CD8-positive, alpha-beta memory T cell (primary cell): ENCODE results near the gene LPIN3. TPM values are rescaled to one million over a fixed set of nuclear protein-coding genes. Genes with fewer than 3 reads are reported as not detected.

Source experiments
- CTCF ChIA-PET: fragments of 350-600 bp; sonication (Branson Sonifier 250); formaldehyde crosslinking; loops from one replicate; lab custom pipeline; 2021; ENCODE audit warnings: antibody characterized with exemption; lab: Charles Lee
- POLR2A ChIA-PET: fragments of 350-600 bp; sonication (Branson Sonifier 250); formaldehyde crosslinking; loops from one replicate; lab custom pipeline; 2021; ENCODE audit warnings: antibody characterized with exemption; lab: Charles Lee
- DNase-seq, 5 donors: peaks; one replicate each; pipeline versions ENCODE4 v3.0.0 to v3.0.0-alpha.2; 2020 to 2022; ENCODE audit warnings: mixed read lengths in 1 of 5
- H3K27ac ChIP-seq: one replicate; pipeline ENCODE4 v1.7.0; 2013; ENCODE audit warnings: low read depth, mild to moderate bottlenecking, low read length, moderate library complexity
- H3K27me3 ChIP-seq: 2 replicates; pipeline ENCODE4 v1.7.0; 2013; ENCODE audit warnings: low read length, mild to moderate bottlenecking; ENCODE audit not compliant: insufficient read depth, poor library complexity, severe bottlenecking
- H3K36me3 ChIP-seq: 2 replicates; pipeline ENCODE4 v1.7.0; 2013; ENCODE audit warnings: mild to moderate bottlenecking, low read length, moderate library complexity; ENCODE audit not compliant: insufficient read depth
- H3K4me1 ChIP-seq: 2 replicates; pipeline ENCODE4 v1.7.0; 2013; ENCODE audit warnings: mild to moderate bottlenecking, low read length, moderate library complexity; ENCODE audit not compliant: insufficient read depth
- H3K4me3 ChIP-seq: 2 replicates; pipeline ENCODE4 v1.7.0; 2013; ENCODE audit warnings: mild to moderate bottlenecking, low read length
- H3K9me3 ChIP-seq: 2 replicates; pipeline ENCODE4 v1.7.0; 2013; ENCODE audit warnings: mild to moderate bottlenecking, low read length
- H3K27ac Mint-ChIP-seq, 8 donors: one replicate each; pipeline ENCODE4 v1.8.0; 2020 to 2021; ENCODE audit warnings: mixed read lengths in 8 of 8, mild to moderate bottlenecking in 6 of 8, inconsistent platforms in 3 of 8, moderate library complexity in 3 of 8
- H3K27me3 Mint-ChIP-seq, 2 donors: one replicate each; pipeline ENCODE4 v1.8.0; 2020 to 2021; ENCODE audit warnings: mixed read lengths in 2 of 2, mild to moderate bottlenecking in 1 of 2, moderate library complexity in 1 of 2
- H3K36me3 Mint-ChIP-seq, 3 donors: one replicate each; pipeline ENCODE4 v1.8.0; 2020 to 2021; ENCODE audit warnings: mixed read lengths in 3 of 3, inconsistent platforms in 1 of 3, mild to moderate bottlenecking in 1 of 3
- H3K4me1 Mint-ChIP-seq, 3 donors: one replicate each; pipeline ENCODE4 v1.8.0; 2020 to 2021; ENCODE audit warnings: mixed read lengths in 3 of 3, inconsistent platforms in 1 of 3, mild to moderate bottlenecking in 1 of 3
- H3K4me3 Mint-ChIP-seq, 7 donors: one replicate each; pipeline ENCODE4 v1.8.0; 2020 to 2021; ENCODE audit warnings: mixed read lengths in 7 of 7, mild to moderate bottlenecking in 6 of 7, moderate library complexity in 4 of 7, inconsistent platforms in 2 of 7
- H3K9me3 Mint-ChIP-seq, 5 donors: one replicate each; pipeline ENCODE4 v1.8.0; 2020 to 2022; ENCODE audit warnings: mixed read lengths in 5 of 5, mild to moderate bottlenecking in 3 of 5, moderate library complexity in 2 of 5, inconsistent platforms in 1 of 5
- polyA plus RNA-seq: library from polyadenylated mRNA; unstranded; fragments of 300-500 nt; fragmentation: Illumina TruSeq; gene quantifications from one replicate; pipeline ENCODE4 v1.2.3, GENCODE V29; 2021
- total RNA-seq, 2 experiments: library from RNA; stranded (reverse); gene quantifications; one replicate each; pipeline ENCODE4 v1.2.3, GENCODE V29; 2021

LPIN3 gene
- total and polyA plus RNA-seq, 3 experiments from 2014 or later = 0.46 to 0.53 TPM; not detected in 1

DNA sequence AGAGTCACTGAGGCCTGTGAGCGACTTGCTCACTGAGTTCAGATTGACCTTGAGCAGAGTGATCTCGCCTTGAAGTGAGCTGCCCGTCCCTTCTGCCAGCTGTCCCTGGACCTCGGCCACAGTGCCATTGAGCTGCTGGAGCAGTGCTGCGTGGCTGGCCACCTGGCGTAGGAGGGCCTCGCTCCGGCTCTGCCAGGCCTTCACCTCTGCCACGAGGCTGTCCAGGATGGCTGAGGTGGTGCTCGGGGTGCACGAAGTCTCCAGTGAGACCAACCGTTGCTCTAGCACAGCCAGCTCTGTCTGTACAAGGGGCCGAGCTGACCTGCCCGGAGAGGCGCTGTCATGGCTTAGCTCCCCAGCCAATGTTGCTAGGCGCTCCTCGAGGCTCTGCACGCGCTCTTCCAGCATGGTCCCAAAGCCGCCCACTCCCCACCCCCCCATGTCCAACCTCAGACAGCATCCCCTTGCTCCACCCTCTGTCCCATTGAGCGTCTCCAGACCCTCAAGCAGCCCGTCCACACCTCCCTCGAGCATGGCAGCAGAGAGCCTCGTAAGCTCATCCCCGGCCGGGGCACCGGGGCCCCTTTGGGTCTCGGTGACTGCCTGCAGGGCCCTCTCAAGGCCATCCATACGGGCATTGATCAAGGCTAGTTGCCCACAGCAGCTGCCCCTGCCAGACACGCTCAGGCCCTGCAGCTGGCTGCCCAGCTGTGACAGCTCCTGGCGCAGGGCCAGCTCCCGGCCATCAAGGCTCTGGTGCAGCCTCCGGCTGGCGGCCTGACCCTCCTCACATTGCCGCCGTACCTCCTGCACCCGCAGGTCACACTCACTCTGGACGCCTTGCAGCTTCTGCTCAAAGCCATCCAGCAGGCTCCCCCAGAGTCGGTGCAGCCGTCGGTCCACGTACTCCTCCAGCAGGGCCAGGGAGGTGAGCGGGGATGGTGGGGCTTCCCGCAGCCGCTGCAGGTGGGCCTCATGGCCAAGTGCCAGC lies 21.4 kb downstream of the LPIN3 start:
- Histone ChIP-seq H3K4me3 (no peak overlapping the region), H3K9me3 (no peaks in the 10 kb centered on the region), H3K4me1 (no peaks in the 10 kb centered on the region), H3K36me3 (no peaks in the 10 kb centered on the region), H3K27ac (no peak overlapping the region), H3K27me3 (no peaks in the 10 kb centered on the region)
- peaks cover 0 to under 1% (median 0%) of the 10 kb centered on the region in 3 donors for H3K4me1 Mint-ChIP-seq
- peaks cover 4 to 7% of the 10 kb centered on the region in 2 donors for H3K27me3 Mint-ChIP-seq
- no peak for DNase-seq
- no peaks in the 10 kb centered on the region for H3K9me3 Mint-ChIP-seq
- no peak overlapping the region for H3K4me3 Mint-ChIP-seq
- H3K27ac Mint-ChIP-seq = no peak overlapping the region
- CTCF ChIA-PET = no interaction called here
- POLR2A ChIA-PET = no interaction called here
- H3K36me3 Mint-ChIP-seq = peaks cover 0 to 2% (median 0%) of the 10 kb centered on the region in 3 donors

DNA sequence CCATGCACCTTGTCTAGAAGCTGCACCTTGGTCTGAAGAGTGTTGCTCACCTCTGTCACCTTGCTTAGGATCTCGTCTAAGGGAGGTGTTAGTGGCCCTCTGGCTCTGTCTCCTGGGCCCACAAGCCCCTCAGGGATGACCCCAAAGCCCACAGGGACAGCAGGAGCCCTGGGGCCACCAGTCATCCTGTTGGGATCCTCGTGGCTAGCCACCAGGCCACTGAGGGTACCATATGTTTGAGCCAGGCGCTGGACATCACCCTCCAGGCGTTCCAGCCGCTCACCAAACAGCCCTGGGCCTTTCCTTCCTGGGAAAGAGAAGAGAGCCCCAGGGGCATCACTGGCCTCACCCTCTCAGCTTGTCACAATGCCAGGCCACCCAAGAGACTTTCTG lies 22.1 kb downstream of the LPIN3 start:
- peaks cover 0 to 2% (median 0%) of the 10 kb centered on the region in 3 donors for H3K36me3 Mint-ChIP-seq
- CTCF ChIA-PET = no interaction called here

DNA sequence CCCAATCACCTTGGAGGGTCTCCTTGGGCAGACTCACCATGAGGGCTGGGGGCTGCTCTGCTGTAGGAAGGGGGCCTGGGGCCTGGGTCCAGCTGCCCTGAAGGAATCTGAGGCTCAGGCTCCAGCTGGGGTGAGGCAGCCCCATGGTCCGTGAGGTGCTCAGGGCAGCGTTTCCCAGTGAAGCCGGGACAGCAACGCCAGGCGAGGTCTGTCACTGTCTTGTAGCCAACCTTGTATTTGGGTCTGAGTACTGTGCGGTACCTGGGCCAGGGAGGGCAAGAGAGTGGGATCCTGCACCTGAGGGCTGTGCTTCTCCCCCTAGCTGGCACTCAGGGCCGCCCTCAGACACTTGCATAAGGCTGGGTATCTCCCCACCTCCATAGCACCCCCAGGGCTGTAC lies 23.0 kb downstream of the LPIN3 start:
- Histone ChIP-seq H3K4me1 (no peaks in the 10 kb centered on the region), H3K27ac (no peak overlapping the region), H3K27me3 (no peaks in the 10 kb centered on the region), H3K9me3 (no peaks in the 10 kb centered on the region), H3K36me3 (no peaks in the 10 kb centered on the region), H3K4me3 (no peak overlapping the region)
- Mint-ChIP-seq H3K4me1 (peaks cover 0 to 7% (median 5%) of the 10 kb centered on the region in 3 donors), H3K4me3 (no peak overlapping the region), H3K36me3 (peaks cover 0 to 2% (median 0%) of the 10 kb centered on the region in 3 donors), H3K9me3 (no peaks in the 10 kb centered on the region), H3K27ac (no peak overlapping the region), H3K27me3 (peaks cover 16 to 20% of the 10 kb centered on the region in 2 donors)
- ChIA-PET POLR2A (no interaction called here), CTCF (no interaction called here)
- DNase-seq = no peak

More for the DNA sequence above, 22.1 kb downstream of the LPIN3 start:
- no peaks in the 10 kb centered on the region for H3K4me1 ChIP-seq
- Mint-ChIP-seq H3K9me3 (no peaks in the 10 kb centered on the region), H3K27me3 (peaks cover 11 to 14% of the 10 kb centered on the region in 2 donors), H3K4me3 (no peak overlapping the region), H3K4me1 (peaks cover 0 to 7% (median 5%) of the 10 kb centered on the region in 3 donors), H3K27ac (no peak overlapping the region)
- no peaks in the 10 kb centered on the region for H3K9me3 ChIP-seq
- H3K27ac ChIP-seq = no peak overlapping the region
- no peaks in the 10 kb centered on the region for H3K27me3 ChIP-seq
- no peak for DNase-seq
- H3K36me3 ChIP-seq = no peaks in the 10 kb centered on the region
- no peak overlapping the region for H3K4me3 ChIP-seq
- POLR2A ChIA-PET = no interaction called here

DNA sequence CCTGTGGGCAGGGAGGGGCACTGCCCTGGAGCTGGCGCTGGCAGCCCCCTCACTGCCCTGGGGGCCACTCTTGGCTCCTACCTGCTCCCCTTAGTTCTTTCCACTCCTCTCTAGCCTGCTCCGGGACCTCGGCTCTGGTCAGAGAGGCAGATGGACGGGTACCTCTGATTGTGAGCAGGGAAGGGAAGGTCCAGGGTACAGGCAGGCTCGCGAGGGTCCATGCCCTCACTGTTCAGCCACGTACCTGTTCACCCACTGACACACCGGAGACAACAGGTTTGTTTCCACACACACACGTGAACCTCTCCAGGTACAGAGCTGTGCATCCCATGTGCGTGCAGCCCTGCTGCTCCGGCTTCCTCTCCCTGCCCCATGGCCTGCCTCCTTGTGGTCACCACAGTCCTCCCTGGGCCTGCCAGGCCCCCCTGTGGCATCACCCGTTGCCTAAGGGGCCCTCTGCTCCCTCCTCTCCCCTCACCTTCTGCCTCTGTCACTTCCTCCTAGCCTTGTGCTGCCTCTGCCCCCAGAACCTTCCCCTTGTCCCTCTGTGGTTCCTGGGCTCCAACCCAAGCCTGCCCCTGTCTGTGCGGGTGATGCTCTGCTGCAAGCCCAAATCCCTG lies 23.7 kb downstream of the LPIN3 start:
- Histone ChIP-seq H3K27ac (no peak overlapping the region), H3K36me3 (no peaks in the 10 kb centered on the region), H3K27me3 (no peaks in the 10 kb centered on the region), H3K4me1 (no peaks in the 10 kb centered on the region), H3K9me3 (no peaks in the 10 kb centered on the region), H3K4me3 (no peak overlapping the region)
- POLR2A ChIA-PET = no interaction called here
- no peak for DNase-seq
- Mint-ChIP-seq H3K4me1 (peaks cover 0 to 7% (median 5%) of the 10 kb centered on the region in 3 donors), H3K36me3 (peaks cover 0 to 2% (median 0%) of the 10 kb centered on the region in 3 donors), H3K27me3 (peaks cover 20 to 24% of the 10 kb centered on the region in 2 donors), H3K9me3 (no peaks in the 10 kb centered on the region), H3K4me3 (no peak overlapping the region), H3K27ac (no peak overlapping the region)
- CTCF ChIA-PET = no interaction called here

DNA sequence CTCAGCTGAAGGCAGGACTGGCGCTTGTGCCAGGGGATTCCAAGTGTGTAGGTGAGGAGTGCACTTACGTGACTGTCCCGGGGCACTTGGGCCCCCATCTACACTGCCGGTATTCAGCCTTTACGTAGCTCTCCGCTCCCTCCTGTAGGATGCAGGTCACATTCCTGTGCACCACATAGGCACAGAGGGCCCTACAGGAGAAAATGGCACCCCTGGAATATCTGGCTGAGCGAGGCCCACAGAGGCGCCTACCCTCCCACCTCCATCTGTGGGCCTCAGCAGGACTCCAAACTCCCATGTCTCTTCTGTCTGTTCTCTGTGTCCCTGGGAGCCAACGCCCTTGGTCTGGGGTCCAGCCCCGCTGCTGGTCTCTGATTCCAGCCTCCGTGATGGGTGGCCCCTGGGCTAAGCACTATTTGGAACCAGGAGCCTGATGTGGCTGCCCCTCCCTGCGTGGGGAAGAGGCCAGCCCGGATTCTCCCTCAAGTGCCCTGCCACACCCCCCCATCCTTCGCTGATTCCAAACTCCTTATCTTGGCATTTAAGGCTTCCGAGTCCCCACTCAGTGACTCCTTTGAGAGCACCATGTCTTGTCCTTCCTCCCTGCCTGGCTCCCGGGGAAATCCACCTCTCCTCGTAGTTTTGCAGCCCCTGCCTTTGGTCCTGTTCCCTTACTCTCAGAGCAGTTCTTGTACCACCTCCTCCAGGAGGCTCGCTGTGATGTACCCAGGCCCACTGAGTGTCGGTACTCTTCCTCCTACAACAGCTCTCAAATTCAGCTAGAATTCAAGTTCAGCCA lies 24.5 kb downstream of the LPIN3 start:
- Mint-ChIP-seq H3K27me3 (peaks cover 24 to 33% of the 10 kb centered on the region in 2 donors), H3K9me3 (no peaks in the 10 kb centered on the region), H3K36me3 (peaks cover 0 to 2% (median 0%) of the 10 kb centered on the region in 3 donors), H3K27ac (no peak overlapping the region), H3K4me1 (peaks cover 0 to 7% (median 5%) of the 10 kb centered on the region in 3 donors), H3K4me3 (peak overlapping the region in 1 of 7 donors; percentile 39)
- DNase-seq = no peak
- ChIA-PET POLR2A (no interaction called here), CTCF (interaction anchor here (0.9 kb wide), 1 partner anchor 26 kb away, joined by 3 read pairs; no protein-coding TSS in a partner anchor)
- no peak overlapping the region for H3K27ac ChIP-seq
- H3K9me3 ChIP-seq = no peaks in the 10 kb centered on the region
- H3K27me3 ChIP-seq = no peaks in the 10 kb centered on the region
- H3K4me1 ChIP-seq = no peaks in the 10 kb centered on the region
- H3K36me3 ChIP-seq = no peaks in the 10 kb centered on the region
- H3K4me3 ChIP-seq = no peak overlapping the region

DNA sequence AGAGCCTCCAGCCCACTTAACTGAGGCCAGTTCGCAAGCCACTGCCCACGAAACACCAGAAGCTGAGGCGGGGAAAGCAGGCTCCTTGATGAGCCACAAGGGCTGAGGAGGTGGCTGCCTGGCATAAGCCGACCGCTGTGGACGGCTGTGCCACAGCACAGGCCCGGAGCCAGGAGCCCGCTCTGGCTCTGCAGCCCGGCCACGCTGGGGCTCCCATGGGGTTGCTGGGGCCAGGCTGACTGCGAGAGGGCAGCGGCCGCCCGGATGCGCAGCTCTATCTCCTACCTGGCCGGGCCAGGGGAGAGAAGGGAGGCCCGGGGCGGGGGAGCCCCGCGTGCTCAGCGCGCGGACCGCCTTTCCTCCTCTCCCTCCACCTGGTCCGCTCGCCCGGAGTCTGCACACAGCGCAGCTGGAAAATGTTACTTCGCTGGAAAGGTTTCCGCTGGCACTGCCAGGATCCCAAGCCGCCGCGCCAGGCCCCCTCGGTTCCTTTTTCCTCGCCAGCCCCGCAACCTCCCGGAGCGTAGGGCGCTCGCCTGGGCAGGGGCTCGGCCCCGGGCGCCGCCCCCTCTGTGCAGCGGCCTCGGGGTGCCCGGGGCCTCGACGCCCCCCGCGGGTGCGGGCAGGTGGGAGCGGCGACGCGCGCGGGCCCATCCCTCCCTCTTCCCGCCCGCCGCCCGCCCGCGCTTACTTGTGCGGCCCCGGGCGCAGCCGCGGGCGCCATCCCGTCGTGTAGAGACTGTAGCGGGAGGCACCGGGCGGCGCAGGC lies 25.3 kb downstream of the LPIN3 start:
- H3K4me3 ChIP-seq = no peak overlapping the region
- Mint-ChIP-seq H3K27ac (no peak overlapping the region), H3K9me3 (peaks cover 0 to under 1% (median 0%) of the 10 kb centered on the region in 5 donors), H3K4me3 (peak overlapping the region in 1 of 7 donors; percentile 39), H3K27me3 (peaks cover 26 to 35% of the 10 kb centered on the region in 2 donors), H3K4me1 (peaks cover 0 to 7% (median 5%) of the 10 kb centered on the region in 3 donors), H3K36me3 (peaks cover 0 to 2% (median 1%) of the 10 kb centered on the region in 3 donors)
- no peaks in the 10 kb centered on the region for H3K36me3 ChIP-seq
- ChIA-PET CTCF (interaction anchor here (0.9 kb wide), 1 partner anchor 27 kb away, joined by 3 read pairs; no protein-coding TSS in a partner anchor), POLR2A (no interaction called here)
- no peak overlapping the region for H3K27ac ChIP-seq
- no peaks in the 10 kb centered on the region for H3K9me3 ChIP-seq
- DNase-seq = no peak
- no peaks in the 10 kb centered on the region for H3K27me3 ChIP-seq
- H3K4me1 ChIP-seq = no peaks in the 10 kb centered on the region
